Keratinocyte (primary cell): ENCODE data around the gene MRTFA. TPM values are rescaled to one million over a fixed set of nuclear protein-coding genes. Genes with fewer than 3 reads are reported as not detected.

Experiments
- DNase-seq: peaks from one replicate; pipeline ENCODE4 v3.0.0-alpha.2; 2011; ENCODE audit warnings: low read depth, missing footprints, low spot score
- FAIRE-seq: peaks from 2 replicates; lab custom pipeline; 2011; peaks lifted over from hg19 to GRCh38; lab: Jason Lieb, UNC
- H2AFZ ChIP-seq: 2 replicates; pipeline ENCODE4 v1.6.0; 2012; ENCODE audit warnings: low read length, control low read depth, inconsistent platforms; ENCODE audit not compliant: control insufficient read depth
- H3K27ac ChIP-seq: 2 replicates; pipeline ENCODE4 v1.5.1; 2011; ENCODE audit warnings: low read length; ENCODE audit not compliant: control insufficient read depth, insufficient read depth
- H3K27me3 ChIP-seq: 3 replicates; pipeline ENCODE4 v1.6.0; 2011; ENCODE audit warnings: low read length; ENCODE audit not compliant: control insufficient read depth, insufficient read depth; ENCODE audit errors: extremely low read depth
- H3K36me3 ChIP-seq, 2 experiments: 2 replicates in 1 of 2; 3 replicates in 1 of 2; pipeline ENCODE4 v1.5.1; 2011; ENCODE audit warnings: low read length in 2 of 2, mild to moderate bottlenecking in 1 of 2; ENCODE audit not compliant: control insufficient read depth in 2 of 2, insufficient read depth in 2 of 2; ENCODE audit errors: extremely low read depth in 1 of 2
- H3K4me1 ChIP-seq: 3 replicates; pipeline ENCODE4 v1.5.1; 2011; ENCODE audit warnings: low read length; ENCODE audit not compliant: control insufficient read depth, insufficient read depth; ENCODE audit errors: extremely low read depth
- H3K4me2 ChIP-seq: 3 replicates; pipeline ENCODE4 v1.6.0; 2011; ENCODE audit warnings: low read depth, low read length; ENCODE audit not compliant: control insufficient read depth, insufficient read depth; ENCODE audit errors: extremely low read depth
- H3K4me3 ChIP-seq, 3 experiments: fragments of 200-600 bp in 1 of 3; sonication (generic) in 1 of 3; 2 replicates in 2 of 3; 3 replicates in 1 of 3; pipeline ENCODE4 v1.5.1; 2011 to 2016; ENCODE audit warnings: low read length in 3 of 3, mild to moderate bottlenecking in 3 of 3, control low read depth in 2 of 3, inconsistent platforms in 1 of 3, low read depth in 1 of 3, mixed read lengths in 1 of 3, mixed run types in 1 of 3, moderate library complexity in 1 of 3; ENCODE audit not compliant: control insufficient read depth in 2 of 3, insufficient read depth in 2 of 3; ENCODE audit errors: extremely low read depth in 1 of 3
- H3K79me2 ChIP-seq: 2 replicates; pipeline ENCODE4 v1.6.0; 2012; ENCODE audit warnings: low read length; ENCODE audit not compliant: control insufficient read depth, insufficient read depth
- H3K9ac ChIP-seq: 3 replicates; pipeline ENCODE4 v1.6.0; 2011; ENCODE audit warnings: low read length; ENCODE audit not compliant: control insufficient read depth, insufficient read depth; ENCODE audit errors: extremely low read depth
- H3K9me1 ChIP-seq: 3 replicates; pipeline ENCODE4 v1.6.0; 2011; ENCODE audit warnings: low read length; ENCODE audit not compliant: control insufficient read depth, insufficient read depth; ENCODE audit errors: extremely low read depth
- H3K9me3 ChIP-seq: 2 replicates; pipeline ENCODE4 v1.5.1; 2012; ENCODE audit warnings: low read depth, low read length; ENCODE audit not compliant: control insufficient read depth
- H4K20me1 ChIP-seq: 3 replicates; pipeline ENCODE4 v1.6.0; 2011; ENCODE audit warnings: low read length; ENCODE audit not compliant: control insufficient read depth, insufficient read depth; ENCODE audit errors: extremely low read depth
- EZH2 ChIP-seq: IDR thresholded peaks from one replicate; pipeline ENCODE4 v1.6.1; 2012; ENCODE audit warnings: inconsistent platforms, mild to moderate bottlenecking, low read length, moderate library complexity
- dilution Hi-C: fragments of 300-500 bp; cut with MboI; formaldehyde crosslinking; loops from one replicate; pipeline ENCODE4 v1.7.0; 2020; ENCODE audit warnings: low sequenced_read_pairs; ENCODE audit not compliant: extremely low pct_ligation_motif_present
- polyA plus RNA-seq, 5 experiments: library from polyadenylated mRNA; depleted of rRNA in 3 of 5; stranded (reverse) in 3 of 5; stranded (forward) in 1 of 5; unstranded in 1 of 5; fragments of >200 nt; gene quantifications; 1 replicate in 1 of 5; 2 replicates in 3 of 5; 3 replicates in 1 of 5; pipeline versions ENCODE4 v1.2.1 to v1.2.3, GENCODE V29; 2011 to 2012; ENCODE audit warnings: missing spikeins in 2 of 5, low read depth in 1 of 5, low replicate concordance in 1 of 5
- TF ChIP-seq, protein P1 (sequence below), 3 experiments: IDR thresholded peaks in 1 of 3; conservative IDR thresholded peaks in 1 of 3; optimal IDR thresholded peaks in 1 of 3; 2 replicates in 2 of 3; 3 replicates in 1 of 3; pipeline versions ENCODE3 to v1.5.1; 2011; ENCODE audit warnings: low read length in 3 of 3, mild to moderate bottlenecking in 3 of 3, moderate library complexity in 2 of 3, control low read depth in 1 of 3, inconsistent platforms in 1 of 3; ENCODE audit not compliant: insufficient read depth in 2 of 3; ENCODE audit errors: extremely low read depth in 1 of 3

MRTFA gene
- polyA plus RNA-seq, 1 donor (not counting 4 experiments of a cell fraction or from before 2014, with no cell fraction given), result 6.5 TPM

DNA sequence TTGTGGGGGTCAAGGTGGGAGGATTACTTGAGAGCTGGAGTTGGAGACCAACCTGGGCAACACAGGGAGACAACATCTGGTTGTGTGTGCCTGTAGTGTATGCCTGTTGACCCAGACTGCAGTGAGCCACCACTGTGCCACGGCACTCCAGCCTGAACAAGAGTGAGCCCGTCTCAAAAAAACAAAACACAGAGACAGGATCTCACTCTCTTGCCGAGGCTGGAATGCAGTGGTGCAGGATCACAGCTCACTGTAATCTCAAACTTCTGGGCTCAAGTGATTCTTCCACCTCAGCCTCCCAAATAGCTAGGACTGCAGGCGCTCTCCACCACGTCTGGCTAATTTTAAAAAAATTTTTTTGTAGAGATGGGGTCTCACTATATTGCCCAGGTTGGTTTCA is 153.6 kb downstream of the MRTFA start:
- dilution Hi-C loops, result no loop called here
- TF ChIP-seq, protein P1, sequence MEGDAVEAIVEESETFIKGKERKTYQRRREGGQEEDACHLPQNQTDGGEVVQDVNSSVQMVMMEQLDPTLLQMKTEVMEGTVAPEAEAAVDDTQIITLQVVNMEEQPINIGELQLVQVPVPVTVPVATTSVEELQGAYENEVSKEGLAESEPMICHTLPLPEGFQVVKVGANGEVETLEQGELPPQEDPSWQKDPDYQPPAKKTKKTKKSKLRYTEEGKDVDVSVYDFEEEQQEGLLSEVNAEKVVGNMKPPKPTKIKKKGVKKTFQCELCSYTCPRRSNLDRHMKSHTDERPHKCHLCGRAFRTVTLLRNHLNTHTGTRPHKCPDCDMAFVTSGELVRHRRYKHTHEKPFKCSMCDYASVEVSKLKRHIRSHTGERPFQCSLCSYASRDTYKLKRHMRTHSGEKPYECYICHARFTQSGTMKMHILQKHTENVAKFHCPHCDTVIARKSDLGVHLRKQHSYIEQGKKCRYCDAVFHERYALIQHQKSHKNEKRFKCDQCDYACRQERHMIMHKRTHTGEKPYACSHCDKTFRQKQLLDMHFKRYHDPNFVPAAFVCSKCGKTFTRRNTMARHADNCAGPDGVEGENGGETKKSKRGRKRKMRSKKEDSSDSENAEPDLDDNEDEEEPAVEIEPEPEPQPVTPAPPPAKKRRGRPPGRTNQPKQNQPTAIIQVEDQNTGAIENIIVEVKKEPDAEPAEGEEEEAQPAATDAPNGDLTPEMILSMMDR (optimal IDR thresholded peaks at IDR 0.05 in 1 of 3, IDR thresholded peaks at IDR 0.05 in 1 of 3, conservative IDR thresholded peaks at IDR 0.05 in 1 of 3; ENCODE audit: extremely low read depth in 1 of 3, insufficient read depth in 2 of 3, low read length in 3 of 3), result no peak
- no peak for TF ChIP-seq EZH2
- FAIRE-seq (peak; percentile 79), DNase-seq (no peak)
- Histone ChIP-seq H4K20me1 (no peaks in the 10 kb centered on the region), H3K9me1 (no peaks in the 10 kb centered on the region), H3K79me2 (peaks cover 28% of the 10 kb centered on the region), H3K36me3 (no peaks in the 10 kb centered on the region), H3K9ac (peak overlapping the region; percentile 17), H2AFZ (no peak overlapping the region), H3K4me3 (peak overlapping the region in 1 of 3 experiments; percentile 1), H3K4me1 (peaks cover 81% of the 10 kb centered on the region), H3K9me3 (no peaks in the 10 kb centered on the region), H3K4me2 (peak overlapping the region; percentile 66), H3K27me3 (no peaks in the 10 kb centered on the region), H3K27ac (peak overlapping the region; percentile 74)

DNA sequence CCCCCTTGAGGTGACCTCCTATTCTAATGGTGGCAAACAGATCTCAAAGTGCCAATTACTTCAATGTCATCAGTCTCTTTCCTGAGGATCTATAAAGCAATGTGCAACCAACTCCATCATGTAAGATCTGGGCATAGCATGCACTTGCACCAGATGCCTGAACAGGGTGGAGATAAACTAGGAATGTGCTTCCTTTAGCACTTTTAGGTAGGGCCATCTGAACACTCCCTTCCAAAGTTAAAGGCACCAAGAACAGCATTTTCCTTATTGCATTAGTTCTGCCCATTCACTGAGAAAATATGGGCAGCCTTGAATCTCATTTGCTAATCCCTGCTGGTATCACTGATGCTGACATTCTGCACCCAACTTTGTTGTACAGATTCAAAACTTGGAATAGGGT is 154.1 kb downstream of the MRTFA start:
- Histone ChIP-seq H3K4me2 (peak overlapping the region; percentile 66), H3K9ac (peak overlapping the region; percentile 17), H4K20me1 (no peaks in the 10 kb centered on the region), H3K9me1 (no peaks in the 10 kb centered on the region), H3K79me2 (peaks cover 32% of the 10 kb centered on the region), H3K9me3 (no peaks in the 10 kb centered on the region), H3K4me3 (peak overlapping the region in 2 of 3 experiments; percentile 0 to 5), H3K27ac (peak overlapping the region; percentile 74), H3K36me3 (no peaks in the 10 kb centered on the region), H3K4me1 (peaks cover 76% of the 10 kb centered on the region), H3K27me3 (no peaks in the 10 kb centered on the region), H2AFZ (no peak overlapping the region)
- TF ChIP-seq EZH2, result no peak
- TF ChIP-seq, protein P1 (optimal IDR thresholded peaks at IDR 0.05 in 1 of 3, IDR thresholded peaks at IDR 0.05 in 1 of 3, conservative IDR thresholded peaks at IDR 0.05 in 1 of 3; ENCODE audit: extremely low read depth in 1 of 3, insufficient read depth in 2 of 3, low read length in 3 of 3), result no peak
- DNase-seq (no peak), FAIRE-seq (peak; percentile 85)
- dilution Hi-C loops, result no loop called here
